DND-41 (cell line): ENCODE measurements around the gene ERC2.

Source experiments
- CTCF ChIP-seq: IDR thresholded peaks from 2 replicates; pipeline ENCODE4 v1.5.1; 2012; ENCODE audit warnings: borderline replicate concordance, low read length, moderate library complexity, mild to moderate bottlenecking; ENCODE audit not compliant: poor library complexity, severe bottlenecking; ENCODE audit errors: extremely low read depth
- EZH2 ChIP-seq: IDR thresholded peaks from 3 replicates; pipeline ENCODE4 v1.6.1; 2012; ENCODE audit warnings: borderline replicate concordance, low read depth, mild to moderate bottlenecking, moderate library complexity, low read length, inconsistent platforms; ENCODE audit not compliant: severe bottlenecking

DNA sequence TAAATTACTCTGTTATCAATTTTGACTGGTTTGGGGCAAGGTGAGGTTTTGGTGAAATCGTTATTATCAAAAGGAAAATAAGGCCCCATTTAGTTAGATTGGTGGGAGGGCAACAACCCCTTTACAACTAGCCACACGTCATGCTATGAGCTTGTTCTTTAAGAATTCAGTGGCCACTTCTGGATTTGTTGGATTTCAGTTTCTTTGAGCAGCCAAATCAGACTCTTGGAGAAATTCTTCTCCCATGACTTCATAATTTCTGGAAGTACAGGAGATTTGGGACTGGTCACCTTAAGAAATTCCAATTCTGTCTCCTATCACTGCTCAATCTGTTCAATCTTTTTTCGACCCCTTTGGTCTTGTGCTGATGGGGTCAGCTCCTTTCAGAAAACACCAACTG, 966.4 kb downstream of the ERC2 start:
- no peak for TF ChIP-seq CTCF
- no peak for TF ChIP-seq EZH2
